GM13977 (cell line): ENCODE results near the gene ARL5A.

Experiments
- DNase-seq: peaks from one replicate; pipeline ENCODE4 v3.0.0; 2012; ENCODE audit warnings: low spot score
- CTCF ChIP-seq: IDR thresholded peaks from 2 replicates; pipeline ENCODE4 v1.5.1; 2012; ENCODE audit warnings: mild to moderate bottlenecking, control low read depth; ENCODE audit not compliant: insufficient read depth; ENCODE audit errors: extremely low read depth, missing control alignments
- in situ Hi-C: fragments of 300-500 bp; cut with MboI; formaldehyde crosslinking; loops from one replicate; pipeline ENCODE4 v1.12.0; 2022; ENCODE audit warnings: low sequenced_read_pairs, low pct_unique_long_range_greater_than_20kb, mixed read lengths, inconsistent platforms; ENCODE audit not compliant: unreplicated experiment

The ARL5A gene

GRCh38 chr2:151775057-151775740 is 53.0 kb downstream of the ARL5A start:
- peak; percentile 23 for DNase-seq
- no peak for TF ChIP-seq CTCF
- in situ Hi-C loops = no loop called here

GRCh38 chr2:151774506-151774905 is 53.7 kb downstream of the ARL5A start:
- in situ Hi-C loops = no loop called here
- DNase-seq = no peak
- TF ChIP-seq CTCF = no peak

GRCh38 chr2:151771599-151772358 is 56.4 kb downstream of the ARL5A start:
- in situ Hi-C loops = no loop called here
- peak; percentile 80 for DNase-seq
- TF ChIP-seq CTCF = no peak

- no peak for TF ChIP-seq CTCF
- in situ Hi-C loops = no loop called here
- DNase-seq = no peak
Observed at GRCh38 chr2:151770995-151771394, 57.2 kb downstream of the ARL5A start.

GRCh38 chr2:151769606-151770005 is 58.6 kb downstream of the ARL5A start:
- TF ChIP-seq CTCF = no peak
- no peak for DNase-seq
- in situ Hi-C loops = no loop called here

- TF ChIP-seq CTCF = no peak
- in situ Hi-C loops = no loop called here
- no peak for DNase-seq
Observed at GRCh38 chr2:151767536-151767935, 60.7 kb downstream of the ARL5A start.
